H1 (cell line): ENCODE data around the gene HS3ST5. TPM values are rescaled to one million over a fixed set of nuclear protein-coding genes. Genes with fewer than 3 reads are reported as not detected.

Source experiments
- CTCF ChIA-PET: fragments of 300-600 bp; sonication (Branson Sonifier 250); formaldehyde crosslinking; loops from one replicate; lab custom pipeline; 2021; ENCODE audit not compliant: partially characterized antibody; lab: Charles Lee
- POLR2A ChIA-PET: fragments of 300-600 bp; sonication (Branson Sonifier 250); formaldehyde crosslinking; loops from one replicate; lab custom pipeline; 2021; ENCODE audit warnings: inconsistent platforms; ENCODE audit not compliant: partially characterized antibody; lab: Charles Lee
- DNase-seq, 2 experiments: peaks; one replicate each; pipeline versions ENCODE4 v3.0.0 to v3.0.0-alpha.2; 2010 to 2022; ENCODE audit warnings: low spot score in 2 of 2, low read depth in 1 of 2, mixed read lengths in 1 of 2
- FAIRE-seq: peaks from 2 replicates; lab custom pipeline; 2011; peaks lifted over from hg19 to GRCh38; lab: Jason Lieb, UNC
- H2AFZ ChIP-seq: 2 replicates; pipeline ENCODE4 v1.8.1; 2012; ENCODE audit warnings: low read length, inconsistent platforms
- H2AK5ac ChIP-seq: 2 replicates; pipeline ENCODE4 v1.6.1; 2013; ENCODE audit warnings: low read depth, low read length
- H2BK120ac ChIP-seq: replicated peaks from 2 replicates; pipeline ENCODE3; 2013; ENCODE audit warnings: low read depth, low read length, inconsistent platforms
- H2BK12ac ChIP-seq: 2 replicates; pipeline ENCODE4 v1.6.1; 2013; ENCODE audit warnings: low read depth, low read length
- H2BK15ac ChIP-seq: 2 replicates; pipeline ENCODE4 v1.6.1; 2013; ENCODE audit warnings: low read length
- H2BK20ac ChIP-seq: 2 replicates; pipeline ENCODE4 v1.6.1; 2013; ENCODE audit warnings: low read length
- H2BK5ac ChIP-seq: 2 replicates; pipeline ENCODE4 v1.6.1; 2013; ENCODE audit warnings: low read depth, low read length
- H3K14ac ChIP-seq: 2 replicates; pipeline ENCODE4 v1.6.1; 2013; ENCODE audit warnings: inconsistent platforms; ENCODE audit not compliant: insufficient read length
- H3K18ac ChIP-seq: 2 replicates; pipeline ENCODE4 v1.6.1; 2013; ENCODE audit warnings: low read length; ENCODE audit errors: extremely low read depth
- H3K23ac ChIP-seq: 2 replicates; pipeline ENCODE4 v1.6.1; 2013; ENCODE audit warnings: inconsistent platforms; ENCODE audit not compliant: insufficient read length
- H3K23me2 ChIP-seq: 2 replicates; pipeline ENCODE4 v1.6.1; 2013; ENCODE audit warnings: low read depth, low read length
- H3K27ac ChIP-seq: 2 replicates; pipeline ENCODE4 v1.6.1; 2011; ENCODE audit warnings: low read depth, low read length, inconsistent platforms
- H3K27me3 ChIP-seq, 4 experiments: replicated peaks in 1 of 4; 1 replicate in 1 of 4; 2 replicates in 3 of 4; pipeline versions ENCODE4 v1.6.1 to v1.8.1; 2011 to 2013; ENCODE audit warnings: low read length in 3 of 4, mild to moderate bottlenecking in 3 of 4, inconsistent platforms in 2 of 4, mixed read lengths in 2 of 4, moderate library complexity in 1 of 4; ENCODE audit not compliant: control insufficient read depth in 3 of 4, insufficient read depth in 3 of 4; ENCODE audit errors: extremely low read depth in 1 of 4
- H3K36me3 ChIP-seq, 4 experiments: 2 replicates each; pipeline versions ENCODE4 v1.6.1 to v1.8.1; 2011 to 2013; ENCODE audit warnings: mild to moderate bottlenecking in 4 of 4, low read length in 3 of 4, moderate library complexity in 2 of 4, control low read depth in 1 of 4, inconsistent platforms in 1 of 4; ENCODE audit not compliant: insufficient read depth in 4 of 4, control insufficient read depth in 2 of 4
- H3K4ac ChIP-seq: replicated peaks from 2 replicates; pipeline ENCODE3; 2013; ENCODE audit warnings: low read length, low read depth, mixed read lengths, inconsistent platforms; ENCODE audit not compliant: insufficient read length
- H3K4me1 ChIP-seq, 4 experiments: replicated peaks in 1 of 4; 1 replicate in 1 of 4; 2 replicates in 3 of 4; pipeline versions ENCODE4 v1.6.1 to v1.8.1; 2011 to 2013; ENCODE audit warnings: low read length in 3 of 4, inconsistent platforms in 2 of 4, mixed read lengths in 1 of 4; ENCODE audit not compliant: insufficient read depth in 4 of 4, control insufficient read depth in 3 of 4
- H3K4me2 ChIP-seq, 2 experiments: 2 replicates each; pipeline versions ENCODE4 v1.6.1 to v1.8.1; 2011 to 2013; ENCODE audit warnings: low read depth in 2 of 2, low read length in 2 of 2, control low read depth in 1 of 2, inconsistent platforms in 1 of 2, mild to moderate bottlenecking in 1 of 2; ENCODE audit not compliant: insufficient read depth in 1 of 2
- H3K4me3 ChIP-seq, 4 experiments: fragments of 200-600, 300-600 bp in 1 of 4; sonication (generic), shearing (Covaris generic), sonication (Bioruptor Twin) in 1 of 4; 2 replicates each; pipeline versions ENCODE4 v1.5.1 to v1.8.1; 2011 to 2016; ENCODE audit warnings: low read length in 4 of 4, low read depth in 3 of 4, control low read depth in 2 of 4, inconsistent platforms in 2 of 4, mild to moderate bottlenecking in 2 of 4, mixed read lengths in 1 of 4, moderate library complexity in 1 of 4; ENCODE audit not compliant: insufficient read depth in 2 of 4; ENCODE audit errors: extremely low read depth in 1 of 4
- H3K56ac ChIP-seq: replicated peaks from 2 replicates; pipeline ENCODE3; 2013; ENCODE audit warnings: low read depth, mild to moderate bottlenecking, mixed read lengths, low read length, inconsistent platforms; ENCODE audit not compliant: insufficient read length
- H3K79me1 ChIP-seq: 2 replicates; pipeline ENCODE4 v1.6.1; 2013; ENCODE audit warnings: low read depth, low read length, control low read depth
- H3K79me2 ChIP-seq, 2 experiments: 2 replicates each; pipeline versions ENCODE4 v1.6.1 to v1.8.1; 2012 to 2013; ENCODE audit warnings: low read length in 2 of 2, mild to moderate bottlenecking in 2 of 2, inconsistent platforms in 1 of 2; ENCODE audit not compliant: insufficient read depth in 2 of 2, control insufficient read depth in 1 of 2
- H3K9ac ChIP-seq, 4 experiments: replicated peaks in 1 of 4; 1 replicate in 1 of 4; 2 replicates in 3 of 4; pipeline versions ENCODE4 v1.6.1 to v1.8.1; 2011 to 2013; ENCODE audit warnings: low read depth in 3 of 4, low read length in 3 of 4, control low read depth in 2 of 4, mild to moderate bottlenecking in 2 of 4, moderate library complexity in 2 of 4, inconsistent platforms in 1 of 4; ENCODE audit errors: extremely low read depth in 1 of 4
- H3K9me3 ChIP-seq, 2 experiments: 2 replicates each; pipeline versions ENCODE4 v1.6.1 to v1.8.1; 2012 to 2013; ENCODE audit warnings: mild to moderate bottlenecking in 2 of 2, moderate library complexity in 2 of 2, control low read depth in 1 of 2, inconsistent platforms in 1 of 2, low read depth in 1 of 2, low read length in 1 of 2, mixed read lengths in 1 of 2; ENCODE audit not compliant: insufficient read depth in 2 of 2
- H4K20me1 ChIP-seq, 2 experiments: replicated peaks in 1 of 2; 2 replicates each; pipeline versions ENCODE3 to v1.8.1; 2011 to 2013; ENCODE audit warnings: inconsistent platforms in 2 of 2, low read length in 2 of 2, mild to moderate bottlenecking in 1 of 2; ENCODE audit not compliant: insufficient read depth in 2 of 2, control insufficient read depth in 1 of 2
- H4K5ac ChIP-seq: 2 replicates; pipeline ENCODE4 v1.6.1; 2013; ENCODE audit warnings: low read length, low read depth, mixed read lengths, inconsistent platforms; ENCODE audit not compliant: insufficient read length
- H4K8ac ChIP-seq: 2 replicates; pipeline ENCODE4 v1.8.0; 2013; ENCODE audit warnings: mild to moderate bottlenecking, moderate library complexity, low read length, inconsistent platforms; ENCODE audit not compliant: insufficient read depth; ENCODE audit errors: extremely low read depth
- H4K91ac ChIP-seq: replicated peaks from 2 replicates; pipeline ENCODE3; 2013; ENCODE audit warnings: low read length, mixed read lengths, inconsistent platforms; ENCODE audit not compliant: insufficient read length
- BRCA1 ChIP-seq: IDR thresholded peaks from 2 replicates; pipeline ENCODE4 v1.6.1; 2012; ENCODE audit warnings: low read depth, low read length, improper control_type of control experiment
- EP300 ChIP-seq, 2 experiments: IDR thresholded peaks; 1 replicate in 1 of 2; 2 replicates in 1 of 2; pipeline ENCODE4 v1.6.1; 2011 to 2012; ENCODE audit warnings: low read depth in 2 of 2, low read length in 2 of 2, mild to moderate bottlenecking in 2 of 2, borderline replicate concordance in 1 of 2, inconsistent platforms in 1 of 2, moderate library complexity in 1 of 2
- KDM4A ChIP-seq: IDR thresholded peaks from one replicate; pipeline ENCODE4 v1.7.1; 2012; ENCODE audit warnings: low read depth, mild to moderate bottlenecking, moderate library complexity, low read length, inconsistent platforms; ENCODE audit not compliant: severe bottlenecking
- PHF8 ChIP-seq: fragments of 200-600 bp; sonication (generic); conservative IDR thresholded peaks from 2 replicates; pipeline ENCODE4 v1.7.1; 2012; ENCODE audit warnings: low read depth, mild to moderate bottlenecking, inconsistent platforms, low read length, moderate library complexity
- POLR2A ChIP-seq, 2 experiments: IDR thresholded peaks; 1 replicate in 1 of 2; 2 replicates in 1 of 2; pipeline ENCODE4 v1.6.1; 2011; ENCODE audit warnings: low read depth in 2 of 2, low read length in 2 of 2, mild to moderate bottlenecking in 2 of 2; ENCODE audit errors: control extremely low read depth in 1 of 2
- RNF2 ChIP-seq: fragments of 200-900, 300-1000 bp; sonication (generic); IDR thresholded peaks from 2 replicates; pipeline ENCODE4 v1.7.1; 2016; ENCODE audit warnings: borderline replicate concordance, low read depth, mild to moderate bottlenecking, antibody characterized with exemption, low read length; ENCODE audit not compliant: poor library complexity, severe bottlenecking; ENCODE audit errors: missing control alignments
- TCF12 ChIP-seq: IDR thresholded peaks from 2 replicates; pipeline ENCODE4 v1.6.1; 2011; ENCODE audit warnings: low read depth, mild to moderate bottlenecking, low read length
- USF2 ChIP-seq: IDR thresholded peaks from 2 replicates; pipeline ENCODE4 v1.6.1; 2011; ENCODE audit warnings: low read length, improper control_type of control experiment
- ZNF274 ChIP-seq: IDR thresholded peaks from 2 replicates; pipeline ENCODE4 v1.7.0; 2012; ENCODE audit warnings: low read length, borderline replicate concordance; ENCODE audit errors: extremely low read depth
- WGBS, 2 experiments: shearing (Covaris generic) in 1 of 2; methylation state at CpG; one replicate each; pipeline versions ENCODE4 v1.1.6 to v1.1.7; 2013 to 2015; ENCODE audit warnings: low lambda C conversion rate in 2 of 2, mixed read lengths in 2 of 2, inconsistent platforms in 1 of 2, low coverage in 1 of 2, missing lambda C conversion rate in 1 of 2; ENCODE audit not compliant: insufficient replicate concordance in 2 of 2, insufficient coverage in 1 of 2, insufficient read length in 1 of 2; ENCODE audit errors: extremely low coverage in 1 of 2, missing lambda C conversion rate in 1 of 2; 5-methylcytosine and 5-hydroxymethylcytosine counted together
- polyA plus RNA-seq, 7 experiments: library from polyadenylated mRNA; depleted of rRNA in 3 of 7; stranded (reverse) in 5 of 7; unstranded in 2 of 7; fragments of >200 nt in 5 of 7; fragments of 200-250 nt in 2 of 7; gene quantifications; 1 replicate in 5 of 7; 2 replicates in 1 of 7; 4 replicates in 1 of 7; pipeline versions ENCODE4 v1.2.1 to v1.2.3, GENCODE V29; 2011 to 2013; ENCODE audit warnings: missing spikeins in 2 of 7, mixed read lengths in 2 of 7
- total RNA-seq: library from RNA; stranded (reverse); fragmentation: NEBNext Ultra II Directional; extraction: Animal tissue kit (Norgen Biotek cat#: 25700); gene quantifications from 2 replicates; pipeline ENCODE4 v1.2.1, GENCODE V29; 2021

Gene HS3ST5
- total and polyA plus RNA-seq, 2 of the 8 experiments (the other 6 are each of a cell fraction or from before 2014, with no cell fraction given), result 1.2 to 9.9 TPM

GRCh38 chr6:114153448-114153847, 189.4 kb downstream of the HS3ST5 start:
- Histone ChIP-seq H2BK5ac (no peak overlapping the region), H3K9ac (no peak overlapping the region; a peak in 1 of 7 replicates), H3K23ac (no peak overlapping the region), H3K79me1 (no peaks in the 10 kb centered on the region), H3K4ac (no peak overlapping the region), H3K9me3 (no peaks in the 10 kb centered on the region), H3K14ac (no peak overlapping the region), H3K27me3 (no peaks in the 10 kb centered on the region), H3K4me3 (no peak overlapping the region), H3K18ac (no peak overlapping the region), H2BK120ac (no peak overlapping the region), H2AFZ (no peak overlapping the region), H2BK12ac (no peak overlapping the region), H2AK5ac (no peak overlapping the region), H3K36me3 (no peaks in the 10 kb centered on the region), H3K79me2 (no peaks in the 10 kb centered on the region), H4K8ac (no peak overlapping the region), H3K4me1 (peaks cover 0 to 9% (median 3%) of the 10 kb centered on the region in 4 experiments; a peak in 2 of 7 replicates), H2BK15ac (no peak overlapping the region), H2BK20ac (no peak overlapping the region), H3K27ac (no peak overlapping the region), H3K56ac (no peak overlapping the region), H4K91ac (peak overlapping the region; percentile 71), H4K5ac (no peak overlapping the region), H4K20me1 (no peaks in the 10 kb centered on the region), H3K4me2 (no peak overlapping the region), H3K23me2 (no peaks in the 10 kb centered on the region)
- FAIRE-seq (no peak), DNase-seq (no peak)
- TF ChIP-seq RNF2 (no peak), POLR2A (IDR thresholded peaks at IDR 0.05; ENCODE audit: control extremely low read depth in 1 of 2, low read depth in 2 of 2, low read length in 2 of 2) (no peak), ZNF274 (no peak), BRCA1 (no peak), EP300 (IDR thresholded peaks at IDR 0.05; ENCODE audit: borderline replicate concordance in 1 of 2, low read depth in 2 of 2, low read length in 2 of 2) (no peak), TCF12 (no peak), KDM4A (no peak), PHF8 (no peak), USF2 (no peak)
- 91% methylated on average over 3 of the region's 3 CpGs; no CpG with 5 or more reads in 1 of the 2 experiments for WGBS, 2 experiments
- ChIA-PET CTCF (interaction anchor here (0.7 to 1.2 kb wide), 2 partner anchors 24 to 44 kb away, joined by 3 to 4 read pairs; no protein-coding TSS in a partner anchor), POLR2A (no interaction called here)
